Measurements from ENCODE around the gene HOXA13.

Gene HOXA13

DNA sequence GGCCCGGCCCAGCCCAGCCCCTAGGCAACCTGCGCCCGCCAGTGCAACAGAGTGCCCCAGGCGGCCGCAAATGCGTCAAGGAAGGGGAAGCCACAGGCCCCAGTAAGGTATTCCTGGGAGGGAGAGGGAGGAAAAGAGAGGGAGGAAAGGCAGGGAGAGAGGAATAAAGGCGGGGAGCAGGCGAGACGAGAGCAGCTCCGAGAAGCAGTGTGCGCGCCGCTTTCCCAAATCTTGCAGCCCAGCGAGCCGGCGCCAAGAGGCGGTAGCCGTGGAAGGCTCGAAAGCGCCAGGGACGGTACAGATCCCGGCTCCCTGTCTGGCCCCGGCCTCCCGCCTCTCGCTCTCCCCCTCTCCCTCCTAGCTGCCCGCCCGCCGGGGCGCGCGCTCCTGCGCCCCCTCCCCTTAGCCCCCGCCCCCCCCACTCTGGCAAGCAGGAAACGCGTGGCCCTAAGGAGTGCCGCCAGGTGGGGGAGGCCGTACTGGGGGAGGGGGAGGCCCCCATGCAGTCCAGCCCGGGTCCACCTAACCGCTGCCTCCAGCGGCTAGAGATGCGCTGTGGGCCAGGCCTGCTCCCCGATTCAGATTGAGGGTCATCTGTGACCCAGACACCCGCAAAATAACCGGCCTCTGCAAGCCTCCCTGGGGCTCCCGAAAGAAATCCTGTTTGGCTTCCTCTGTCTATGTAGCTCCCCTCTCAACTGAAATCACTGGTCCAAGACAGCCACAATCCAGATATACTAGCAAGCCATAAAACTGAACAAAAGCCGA lies 30.0 kb downstream of the HOXA13 start:
- no peak for DNase-seq

DNA sequence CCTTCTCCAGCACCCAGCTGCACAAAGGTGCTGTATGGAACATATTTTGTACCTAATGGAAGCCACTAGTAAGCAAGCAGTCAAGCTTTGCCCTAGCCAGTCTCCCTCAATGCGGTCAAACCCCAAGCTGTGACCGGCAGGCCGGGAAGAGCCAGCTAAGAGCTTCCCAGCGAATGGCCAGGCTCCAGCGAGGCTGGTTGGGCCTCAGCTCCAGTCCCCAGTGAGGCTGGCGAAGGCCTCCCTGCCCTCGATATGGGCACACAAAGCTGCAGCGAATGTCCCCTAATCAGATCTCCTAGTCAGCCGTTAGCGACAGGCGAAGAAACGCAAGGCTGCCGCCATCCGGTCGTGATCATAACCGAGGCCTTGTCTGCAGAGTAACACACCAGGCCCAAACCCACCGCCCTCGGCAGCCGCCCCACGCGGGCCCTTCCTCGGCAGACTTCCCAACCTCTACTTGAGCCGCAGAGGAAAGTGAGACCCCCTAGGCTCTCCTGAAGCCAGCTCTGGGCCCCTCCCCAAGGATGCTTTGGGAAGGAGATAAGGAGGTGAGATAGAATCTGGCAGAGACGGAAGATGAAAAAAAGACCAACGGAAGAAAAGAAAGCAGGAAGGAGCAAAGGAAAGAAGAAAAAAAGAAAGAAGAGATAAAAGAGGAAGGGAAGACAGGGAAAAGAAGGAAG lies 31.5 kb downstream of the HOXA13 start:
- DNase-seq = no peak

DNA sequence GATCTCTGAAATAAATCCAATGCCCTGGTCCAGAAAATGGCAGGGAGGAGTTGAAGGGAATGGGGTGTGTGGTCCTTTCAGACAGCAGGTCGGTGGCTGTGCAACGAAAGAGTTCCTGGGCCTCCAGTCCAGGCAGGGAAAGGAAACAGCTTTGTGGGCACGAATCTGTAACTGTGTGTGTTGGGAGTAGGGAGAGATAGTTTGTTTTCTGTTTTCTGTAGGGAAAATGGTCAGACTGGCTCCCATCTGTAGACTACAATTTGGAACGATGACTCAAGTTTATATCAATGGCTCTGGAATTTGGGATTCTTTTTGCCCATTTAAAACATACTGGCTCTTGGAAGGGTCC lies 32.0 kb downstream of the HOXA13 start:
- no peak for DNase-seq

DNA sequence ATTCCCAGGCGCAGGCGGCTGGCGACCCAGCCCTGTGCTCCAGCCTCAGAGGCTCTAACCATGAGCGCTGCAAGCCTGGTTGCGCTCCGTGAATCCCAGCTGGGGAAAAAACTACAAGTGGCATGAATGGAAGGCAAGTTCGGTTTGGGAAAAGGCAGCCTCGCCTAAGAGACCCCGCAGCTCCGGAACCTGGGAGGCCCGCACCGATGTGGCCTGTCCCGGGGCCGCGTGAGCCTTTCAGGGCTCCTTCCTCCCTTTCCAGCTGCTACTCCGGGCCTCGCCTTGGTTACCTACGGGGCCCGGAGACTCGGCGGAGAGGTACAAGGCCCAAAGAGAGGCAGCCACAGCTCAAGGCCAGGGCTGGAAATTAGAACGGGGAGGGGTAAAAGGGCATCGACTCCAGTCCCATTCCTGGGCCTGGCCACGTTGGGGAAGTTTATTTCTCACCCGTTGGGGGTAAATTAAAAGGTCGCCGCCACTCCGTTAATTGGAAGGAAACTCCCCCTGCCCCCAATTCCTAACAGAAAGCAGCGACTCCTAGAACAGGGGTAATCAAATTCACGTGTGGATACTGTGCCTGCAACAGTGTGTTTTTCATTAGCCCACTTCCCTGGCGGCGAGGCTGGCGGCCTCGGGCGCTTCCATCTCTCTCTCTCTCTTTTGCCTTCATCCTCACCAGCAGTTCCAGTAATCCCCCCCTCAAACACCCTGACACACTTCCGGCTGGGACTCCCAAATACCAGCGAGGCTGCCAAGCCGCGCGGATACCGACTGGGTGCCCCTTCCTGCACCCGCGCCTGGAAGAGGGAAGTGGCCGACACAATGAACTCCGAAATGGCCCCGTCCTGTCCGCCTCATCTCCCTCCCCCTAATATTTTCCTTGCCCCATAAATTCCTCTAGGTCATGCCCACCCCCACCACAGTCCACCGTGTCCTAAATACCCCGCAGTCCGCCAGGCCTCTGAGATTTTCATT lies 33.1 kb downstream of the HOXA13 start:
- no peak for DNase-seq

DNA sequence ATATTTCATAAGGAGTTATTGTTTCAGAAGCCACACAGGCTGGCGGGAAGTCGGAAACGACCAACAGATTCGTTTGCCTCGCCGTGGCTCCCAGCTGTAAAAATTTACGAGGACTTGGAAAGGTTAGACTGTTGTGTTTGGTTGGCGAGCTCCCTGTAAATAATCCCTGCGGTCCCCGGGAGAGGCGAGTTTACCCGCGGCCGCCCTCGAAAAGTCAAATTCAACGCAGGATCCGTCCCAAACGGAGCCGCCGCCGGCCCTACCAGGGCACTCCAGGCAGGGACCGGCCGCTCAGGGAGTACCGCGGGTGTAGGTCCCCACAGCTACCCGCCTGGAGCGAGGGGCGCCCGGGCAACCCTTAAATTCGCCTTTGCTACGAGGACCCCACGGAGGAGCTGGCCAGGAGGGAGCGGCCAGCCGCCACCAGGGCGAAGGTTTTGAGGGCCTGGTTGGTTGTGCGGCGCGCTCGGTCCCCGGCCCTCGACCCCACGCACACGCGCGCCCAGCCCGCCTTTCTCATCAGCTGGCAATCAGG lies 33.8 kb downstream of the HOXA13 start:
- no peak for DNase-seq

DNA sequence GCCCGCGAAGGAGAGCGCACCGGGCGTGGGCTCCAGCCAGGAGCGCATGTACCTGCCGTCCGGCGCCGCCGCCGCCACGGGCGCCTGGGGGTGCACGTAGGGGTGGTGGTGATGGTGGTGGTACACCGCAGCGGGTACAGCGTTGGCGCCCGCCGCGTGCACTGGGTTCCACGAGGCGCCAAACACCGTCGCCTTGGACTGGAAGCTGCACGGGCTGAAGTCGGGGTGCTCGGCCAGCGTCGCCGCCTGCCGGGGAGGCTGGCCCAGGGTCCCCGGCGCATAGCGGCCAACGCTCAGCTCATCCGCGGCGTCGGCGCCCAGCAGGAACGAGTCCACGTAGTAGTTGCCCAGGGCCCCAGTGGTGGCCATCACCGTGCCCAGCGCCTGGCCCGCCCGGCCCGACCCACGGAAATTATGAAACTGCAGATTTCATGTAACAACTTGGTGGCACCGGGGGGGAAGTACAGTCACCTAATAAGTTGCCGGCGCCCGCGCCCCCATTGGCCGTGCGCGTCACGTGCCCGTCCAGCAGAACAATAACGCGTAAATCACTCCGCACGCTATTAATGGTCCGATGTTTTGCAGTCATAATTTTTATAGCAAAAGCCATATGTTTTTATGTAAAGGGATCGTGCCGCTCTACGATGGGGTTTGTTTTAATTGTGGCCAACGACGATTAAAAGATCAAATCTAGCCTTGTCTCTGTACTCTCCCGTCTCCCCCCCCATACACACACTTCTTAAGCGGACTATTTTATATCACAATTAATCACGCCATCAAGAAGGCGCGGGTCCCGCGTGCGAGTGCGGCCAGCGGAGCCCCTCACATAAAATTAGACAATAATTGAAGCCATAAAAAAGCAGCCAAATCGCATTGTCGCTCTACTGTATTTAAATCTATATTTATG lies 34.5 kb downstream of the HOXA13 start, which contains the start of gene HOXA9:
HOXA9 (minus strand) TSS at position 449 of the 907 bp plus-strand sequence; CDS start at position 369, 80 bp downstream.
- no peak for DNase-seq

DNA sequence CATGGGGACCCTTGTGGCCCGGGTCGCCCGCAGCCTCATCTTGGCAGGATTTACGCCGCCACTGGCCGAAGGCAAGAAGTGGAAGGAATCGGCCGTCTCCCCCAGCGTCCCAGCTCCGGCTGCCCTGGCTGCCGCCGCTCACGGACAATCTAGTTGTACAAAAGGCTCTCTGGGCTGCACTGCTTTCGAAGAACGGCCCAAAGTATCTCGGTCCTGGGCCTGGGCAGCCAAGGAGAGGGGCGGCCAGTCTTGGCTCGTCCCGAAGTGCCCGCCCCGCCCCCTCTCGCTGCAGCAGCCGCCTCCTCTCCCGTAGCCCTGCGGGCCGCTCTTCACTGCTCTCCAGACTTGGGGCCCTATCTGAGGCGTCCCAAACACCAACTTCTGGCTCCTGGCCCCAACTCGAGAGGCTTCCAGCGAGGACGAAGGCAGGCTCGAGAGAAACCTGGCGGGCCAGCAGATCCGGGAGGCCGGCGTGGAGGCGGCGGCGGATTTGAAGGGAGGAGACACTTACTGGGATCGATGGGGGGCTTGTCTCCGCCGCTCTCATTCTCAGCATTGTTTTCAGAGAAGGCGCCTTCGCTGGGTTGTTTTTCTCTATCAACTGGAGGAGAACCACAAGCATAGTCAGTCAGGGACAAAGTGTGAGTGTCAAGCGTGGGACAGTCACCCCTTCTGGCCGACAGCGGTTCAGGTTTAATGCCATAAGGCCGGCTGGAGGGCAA lies 35.4 kb downstream of the HOXA13 start:
- DNase-seq = no peak

DNA sequence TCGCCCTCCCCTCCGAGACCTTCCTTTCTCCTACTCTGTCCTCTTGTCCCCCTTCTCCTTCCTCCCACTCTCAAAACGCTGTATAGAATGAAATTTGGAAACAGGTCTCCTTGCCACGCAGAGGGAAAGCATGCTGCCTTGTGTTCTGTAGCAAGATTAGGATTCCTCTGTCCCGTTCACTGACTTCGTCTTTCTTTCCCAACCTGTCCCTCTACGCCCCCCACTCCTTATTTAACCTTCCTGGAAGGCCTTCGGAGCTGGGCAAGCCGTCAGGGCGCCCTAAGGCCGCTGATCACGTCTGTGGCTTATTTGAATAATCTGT lies 35.9 kb downstream of the HOXA13 start:
- no peak for DNase-seq

DNA sequence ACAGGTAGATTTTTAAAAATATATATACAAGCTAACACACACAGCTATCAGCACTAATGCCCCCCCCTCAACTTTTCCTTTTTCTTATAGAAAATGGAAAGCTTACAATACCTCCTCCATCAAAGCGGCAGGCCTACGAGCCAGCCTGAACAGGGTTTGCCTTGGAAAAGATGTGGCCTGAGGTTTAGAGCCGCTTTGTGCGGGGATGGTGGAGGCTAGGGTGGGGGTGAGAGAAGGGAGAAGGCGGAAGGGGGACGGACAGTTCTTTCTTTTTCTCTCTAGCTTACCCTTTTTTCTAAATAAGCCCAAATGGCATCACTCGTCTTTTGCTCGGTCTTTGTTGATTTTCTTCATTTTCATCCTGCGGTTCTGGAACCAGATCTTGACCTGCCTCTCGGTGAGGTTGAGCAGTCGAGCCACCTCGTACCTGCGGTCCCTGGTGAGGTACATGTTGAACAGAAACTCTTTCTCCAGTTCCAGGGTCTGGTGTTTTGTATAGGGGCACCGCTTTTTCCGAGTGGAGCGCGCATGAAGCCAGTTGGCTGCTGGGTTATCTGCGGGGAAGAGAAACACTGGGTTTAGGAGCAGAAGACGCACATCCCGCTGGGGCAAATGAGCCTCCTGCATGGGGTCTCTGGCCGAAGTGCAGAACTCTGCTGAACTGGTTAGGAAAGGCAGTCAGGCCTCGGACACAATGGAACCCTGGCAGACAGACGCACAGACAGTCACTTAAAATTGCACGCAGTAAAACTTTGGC lies 36.4 kb downstream of the HOXA13 start:
- no peak for DNase-seq

DNA sequence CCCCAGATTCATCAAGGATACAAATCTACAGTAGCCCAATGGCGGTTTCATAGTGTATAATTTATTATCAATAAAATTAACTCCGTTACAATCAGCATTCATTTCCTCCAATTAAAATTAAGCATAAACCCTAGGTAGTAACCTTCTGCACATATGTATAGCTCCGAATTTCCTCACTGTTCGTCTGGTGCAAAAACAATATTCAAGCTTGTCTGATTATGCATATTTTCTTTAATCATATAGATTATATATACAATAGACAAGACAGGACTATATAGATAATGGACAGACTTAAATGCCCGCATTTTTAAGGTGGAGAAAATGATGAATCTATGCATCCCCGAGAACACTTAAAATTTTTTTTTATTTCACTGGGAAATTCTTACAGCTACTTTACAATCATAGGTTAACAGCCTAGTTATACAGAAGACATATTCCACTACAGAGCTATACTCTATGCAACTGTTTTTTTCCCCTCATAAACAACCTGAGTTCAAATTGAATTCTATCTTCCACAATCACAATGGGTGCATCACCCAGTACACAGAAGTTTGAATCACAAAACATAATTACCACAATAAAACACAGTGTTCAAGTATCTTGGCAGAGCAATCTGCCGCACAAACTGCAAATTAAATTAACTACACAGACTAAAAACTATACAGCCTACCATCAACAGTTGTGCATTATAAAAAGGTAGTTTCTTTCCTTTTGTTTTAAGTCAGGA lies 37.2 kb downstream of the HOXA13 start:
- no peak for DNase-seq

DNA sequence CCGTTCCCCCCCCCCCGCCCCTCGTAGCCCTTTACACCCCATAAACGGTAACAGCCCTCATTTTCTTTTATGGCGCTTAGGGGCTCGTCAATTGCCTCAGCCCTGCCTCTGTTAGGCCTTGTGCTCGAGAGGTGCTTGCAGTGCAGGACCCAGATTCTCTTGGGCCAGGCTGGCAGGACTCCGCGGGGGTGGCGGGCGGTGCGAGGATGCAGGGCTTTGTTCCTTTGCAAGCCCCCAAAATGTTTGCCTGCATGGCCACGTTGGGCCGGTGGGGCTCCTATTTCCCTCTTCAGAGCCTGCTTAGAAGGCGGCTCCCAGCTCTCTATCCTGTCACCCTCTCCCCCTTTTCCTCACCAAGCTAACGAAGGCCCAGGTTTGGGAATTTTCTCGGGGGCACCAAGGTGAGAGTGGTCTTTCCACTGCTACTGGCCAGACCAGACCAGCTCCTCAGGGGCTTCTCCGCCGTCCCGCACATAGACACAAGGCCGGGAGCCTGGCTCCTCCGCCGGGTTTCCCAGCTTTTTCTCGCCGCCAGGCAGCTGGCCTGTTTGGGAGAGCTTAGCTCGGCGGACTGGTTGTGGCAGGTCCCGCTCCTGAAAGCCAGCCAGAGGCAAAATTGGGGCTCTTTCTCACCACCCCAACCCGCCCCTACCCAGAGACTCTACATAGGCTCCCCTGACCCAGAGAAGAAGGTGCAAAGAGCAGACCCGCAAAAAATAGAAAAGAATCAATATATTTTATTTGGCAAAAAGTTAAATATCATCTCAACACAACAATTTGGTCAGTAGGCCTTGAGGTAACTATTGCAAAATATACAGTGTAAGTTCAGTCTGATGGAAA lies 38.0 kb downstream of the HOXA13 start:
- DNase-seq = no peak

DNA sequence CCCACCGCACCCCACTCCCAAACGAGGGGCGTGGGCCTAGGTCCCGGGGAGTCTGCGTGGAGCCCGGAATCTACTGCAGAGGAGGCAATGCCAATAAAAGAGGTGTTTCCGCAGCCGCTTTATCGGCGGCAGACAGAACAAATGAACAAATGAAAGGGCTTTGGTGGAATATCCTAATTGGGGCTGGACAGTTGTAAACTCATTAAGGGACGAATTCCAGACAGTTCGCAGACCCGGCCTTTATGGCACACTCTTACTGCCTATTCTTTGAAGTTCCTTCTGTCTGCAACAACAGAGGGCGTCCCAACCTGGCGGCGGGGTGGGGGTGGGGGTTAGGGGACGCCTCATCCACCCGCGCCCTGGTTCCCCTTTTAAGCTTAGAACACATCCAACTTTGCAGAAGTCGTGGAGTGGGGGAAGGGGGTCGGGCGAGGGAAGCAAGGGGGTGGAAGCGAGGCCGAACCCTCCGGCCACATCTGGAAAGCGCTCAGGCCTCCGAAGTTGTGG lies 38.6 kb downstream of the HOXA13 start:
- DNase-seq = no peak

DNA sequence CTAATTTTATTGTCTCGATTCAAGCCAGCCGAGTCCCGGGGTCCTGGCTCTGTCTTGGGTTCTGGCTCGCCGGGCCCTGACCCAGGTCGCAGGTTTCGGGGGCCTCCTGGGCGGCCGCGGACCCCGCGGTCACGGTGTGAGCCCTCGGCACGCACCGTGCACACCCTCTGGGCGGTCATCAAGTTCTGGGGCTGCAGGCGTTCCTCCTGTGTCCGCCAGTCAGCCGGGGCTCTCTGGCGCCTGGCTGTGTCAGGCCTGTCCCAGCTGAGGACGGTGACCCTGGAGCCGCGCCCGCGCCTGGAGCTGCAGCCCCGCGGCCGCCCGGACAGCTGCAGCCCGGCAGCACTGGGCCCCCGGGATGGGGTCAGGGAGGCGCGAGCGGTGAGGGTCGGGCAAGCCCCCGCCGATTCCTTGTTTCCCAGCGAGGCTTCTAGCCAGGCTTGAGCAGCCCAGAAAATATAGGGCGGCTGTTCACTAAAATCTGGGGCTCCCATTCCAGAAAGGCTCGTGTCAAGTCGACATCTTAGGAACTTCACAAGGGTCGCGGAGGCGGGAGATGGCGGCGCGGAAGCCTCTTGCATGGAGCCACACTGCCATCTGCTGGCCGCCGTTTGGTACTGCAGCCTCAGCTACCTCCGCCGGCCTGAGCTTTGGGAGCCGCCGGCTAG lies 39.2 kb downstream of the HOXA13 start:
- peak; percentile 86 for DNase-seq

DNA sequence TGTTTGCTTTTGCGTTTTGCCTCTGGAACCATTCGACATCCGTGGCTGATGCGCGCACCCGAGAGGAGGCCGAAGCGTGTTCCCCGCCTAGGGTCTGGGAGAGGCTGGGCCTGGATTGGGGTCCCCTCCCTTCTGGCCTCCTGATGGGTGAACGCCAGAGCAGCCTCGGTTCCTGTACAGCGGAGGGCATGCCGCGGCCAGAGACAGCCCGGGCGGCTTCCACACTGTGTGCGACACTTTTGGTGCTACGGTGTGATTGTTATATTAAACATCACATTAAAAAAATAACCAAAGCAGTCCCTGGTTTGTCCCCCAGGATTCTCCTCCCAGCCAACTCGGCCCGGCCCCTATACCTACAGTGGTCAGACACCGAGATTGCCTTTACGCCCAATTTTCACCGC lies 39.7 kb downstream of the HOXA13 start:
- DNase-seq = no peak

DNA sequence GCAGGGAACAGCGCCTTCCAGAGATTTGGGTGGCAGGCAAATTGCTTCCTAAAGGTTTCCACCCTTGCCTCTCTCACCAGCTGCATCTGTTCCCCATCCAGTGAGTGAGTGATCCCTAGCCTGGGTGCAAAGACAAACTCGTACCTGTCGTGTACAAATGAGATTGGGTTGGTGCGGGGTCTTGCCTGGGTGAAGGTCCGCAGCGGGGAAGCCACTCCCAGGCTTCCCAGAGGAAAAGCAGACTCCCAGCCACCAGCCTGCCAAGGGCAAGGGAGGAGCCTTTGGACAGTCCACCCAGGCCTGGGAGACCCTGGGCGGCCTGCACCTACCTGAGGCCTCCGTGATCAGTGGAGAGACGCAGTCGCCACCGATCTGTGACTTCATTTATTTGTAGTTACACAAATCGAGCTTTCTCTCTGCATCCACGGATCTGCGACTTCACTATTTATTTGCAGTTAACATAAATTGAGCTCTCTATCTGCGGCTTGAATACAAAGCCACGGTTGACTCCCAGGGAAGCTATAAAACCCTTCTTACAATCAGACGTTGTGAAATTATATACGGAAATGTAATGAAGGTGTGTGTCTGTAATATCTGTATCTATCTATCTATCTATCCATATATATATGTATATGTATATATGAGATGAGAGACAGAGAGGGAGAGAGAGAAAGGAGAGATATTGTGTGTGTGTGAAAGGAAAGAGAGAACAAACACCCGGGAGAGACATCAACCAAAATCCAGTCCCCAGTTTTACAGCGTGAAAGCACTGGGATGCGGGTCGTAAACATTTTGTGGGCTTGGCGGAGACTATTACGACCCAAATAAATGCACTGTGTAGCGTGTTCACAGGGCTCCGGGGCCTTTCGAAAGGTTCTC lies 40.4 kb downstream of the HOXA13 start:
- no peak for DNase-seq

DNA sequence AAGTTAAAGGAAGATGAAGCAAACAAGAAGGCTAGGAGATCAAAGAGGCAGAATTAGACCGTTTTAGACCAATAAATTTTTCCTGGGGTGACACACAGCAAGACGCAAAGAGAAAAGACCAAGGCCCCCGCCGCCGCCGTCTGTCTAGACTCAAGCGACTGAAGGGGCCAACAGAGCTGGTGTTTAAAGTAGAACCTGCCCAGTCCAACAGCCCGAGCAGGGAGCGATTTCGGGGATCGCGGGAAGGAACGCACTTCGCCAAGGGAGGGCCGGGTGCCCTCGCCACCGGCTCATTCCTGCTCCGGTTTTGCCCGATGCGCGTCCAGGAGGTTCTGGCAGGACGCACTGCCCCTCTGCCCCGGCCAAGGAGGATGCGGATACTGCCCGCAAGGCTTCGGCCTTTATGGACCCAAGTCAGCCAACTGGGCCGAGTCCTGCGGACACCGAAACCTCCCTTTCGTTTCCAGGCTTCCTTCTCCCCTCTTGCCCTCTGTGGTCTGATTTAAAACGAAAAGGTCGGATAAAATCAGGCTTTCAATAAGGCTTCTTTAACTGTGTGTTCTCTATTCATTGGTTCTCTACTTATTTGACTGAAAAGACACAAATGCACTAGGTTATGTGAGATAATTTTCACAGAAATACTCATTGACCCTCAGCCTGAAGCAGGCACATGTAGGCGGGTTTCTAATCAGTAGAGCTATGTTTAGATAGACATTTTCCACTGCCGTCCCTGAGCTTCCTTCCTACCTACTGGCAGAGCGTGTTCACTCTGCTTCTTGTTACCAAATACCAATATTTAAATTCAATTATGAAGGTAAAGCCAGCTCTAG lies 41.2 kb downstream of the HOXA13 start:
- DNase-seq = no peak

Data from activated gamma-delta T cell treated with Interleukin-2 at 50 U/mL for 16 hours (primary cell).